CD4-positive, alpha-beta T cell treated with Interferon gamma for 1 hour (primary cell): ENCODE data around the gene DNAH9.

Experiments used
- DNase-seq: peaks from one replicate; pipeline ENCODE4 v3.0.0-alpha.2; 2020

Gene DNAH9

GRCh38 chr17:11991461-11991860, 393.2 kb downstream of the DNAH9 start:
- DNase-seq = no peak

GRCh38 chr17:11996722-11997146, 398.5 kb downstream of the DNAH9 start:
- DNase-seq = peak; percentile 45

DNA sequence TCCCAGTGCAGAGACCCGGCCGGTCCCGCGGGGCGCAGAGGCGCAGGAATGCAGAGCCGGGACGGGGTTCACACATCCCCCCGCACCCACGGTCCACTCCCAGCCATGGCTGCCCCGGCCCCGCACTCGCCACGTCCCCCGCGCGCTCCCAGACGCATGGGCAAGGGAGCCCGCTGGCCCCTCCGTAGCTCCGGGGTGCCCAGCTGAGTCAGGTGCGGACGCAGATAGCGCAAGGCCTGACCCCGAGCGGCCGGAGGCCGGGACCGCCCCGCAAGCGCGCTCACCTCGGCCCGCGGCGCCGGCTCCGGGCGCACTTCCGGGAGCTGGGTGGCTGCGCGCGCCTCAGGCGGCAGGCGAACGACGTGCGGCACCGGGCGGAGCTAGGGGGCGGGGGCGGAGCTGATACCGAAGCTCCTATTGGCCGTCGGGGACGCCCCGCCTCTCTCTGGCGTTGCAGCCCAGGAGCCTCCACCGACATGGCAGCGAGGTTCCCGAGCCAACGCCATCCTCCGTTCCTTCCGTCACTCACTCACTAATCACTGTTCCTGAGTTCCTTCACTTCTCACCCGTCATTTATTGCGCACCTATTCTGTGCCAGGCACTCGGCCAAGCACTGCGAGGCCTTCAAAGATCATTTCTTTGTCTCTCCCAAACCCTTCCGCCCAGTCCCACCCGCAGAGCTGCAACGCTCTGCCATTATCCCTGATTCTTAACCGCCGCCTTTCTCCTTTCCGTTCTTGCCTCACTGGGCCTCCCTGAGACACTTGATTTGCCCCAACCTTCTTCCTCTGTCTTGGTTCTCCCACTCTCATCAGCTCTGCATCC, 399.1 kb downstream of the DNAH9 start, which contains the start of gene ZNF18:
Gene ZNF18, minus strand, starts transcription at position 329 of the 825 bp plus-strand sequence. CDS start 4,646 bp downstream, outside the sequence.
- DNase-seq = peak; percentile 95

DNA sequence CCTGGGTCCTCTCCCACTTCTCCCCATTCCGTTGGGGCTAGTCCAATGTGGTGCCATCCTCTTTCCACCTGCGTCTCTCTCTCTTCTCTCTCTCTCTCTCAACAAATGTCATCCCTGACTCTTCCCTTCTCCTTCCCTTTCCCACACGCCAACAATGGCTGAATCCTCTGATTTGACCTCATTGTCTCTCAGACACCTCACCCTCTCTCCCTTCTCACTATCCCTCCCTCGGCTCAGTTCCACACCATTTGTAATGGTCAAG, 399.6 kb downstream of the DNAH9 start:
- no peak for DNase-seq

GRCh38 chr17:11999696-12000095, 401.4 kb downstream of the DNAH9 start:
- no peak for DNase-seq

GRCh38 chr17:12007466-12007865, 409.2 kb downstream of the DNAH9 start:
- no peak for DNase-seq
